Spinal cord (tissue), 10 donors: Measurements from ENCODE around the gene TNFRSF1B. TPM values are rescaled to one million over a fixed set of nuclear protein-coding genes. Genes with fewer than 3 reads are reported as not detected.

Experiments used
- DNase-seq, 6 donors: peaks; one replicate each; pipeline versions ENCODE4 v3.0.0 to v3.0.0-alpha.2; 2013 to 2015; ENCODE audit warnings: low spot score in 6 of 6, low read depth in 4 of 6
- H3K27ac ChIP-seq: one replicate; pipeline ENCODE4 v1.5.1; 2013; ENCODE audit warnings: low read depth, low read length, control low read depth
- H3K27me3 ChIP-seq: one replicate; pipeline ENCODE4 v1.6.1; 2013; ENCODE audit warnings: low read length; ENCODE audit not compliant: control insufficient read depth, insufficient read depth
- H3K36me3 ChIP-seq: one replicate; pipeline ENCODE4 v1.6.1; 2013; ENCODE audit warnings: low read length; ENCODE audit not compliant: control insufficient read depth, insufficient read depth
- H3K4me1 ChIP-seq: one replicate; pipeline ENCODE4 v1.6.1; 2013; ENCODE audit warnings: low read length; ENCODE audit not compliant: control insufficient read depth, insufficient read depth
- H3K4me3 ChIP-seq: one replicate; pipeline ENCODE4 v1.5.1; 2013; ENCODE audit warnings: low read depth, low read length, control low read depth
- H3K9me3 ChIP-seq: one replicate; pipeline ENCODE4 v1.6.1; 2013; ENCODE audit warnings: low read length; ENCODE audit not compliant: control insufficient read depth, insufficient read depth
- WGBS: methylation state at CpG from one replicate; pipeline ENCODE4 v1.1.5; 2013; ENCODE audit warnings: missing lambda C conversion rate; ENCODE audit not compliant: insufficient coverage; 5-methylcytosine and 5-hydroxymethylcytosine counted together
- polyA plus RNA-seq, 2 donors: library from polyadenylated mRNA; unstranded; fragments of 120-200 nt; gene quantifications; one replicate each; pipeline ENCODE4 v1.2.1, GENCODE V29; 2013; ENCODE audit not compliant: insufficient read length in 2 of 2
- total RNA-seq, 2 donors: library from RNA; depleted of rRNA in 1 of 2; stranded (reverse); fragments of 120-200 nt in 1 of 2; fragments of >200 nt in 1 of 2; gene quantifications; one replicate each; pipeline versions ENCODE4 v1.2.3 to v1.2.4, GENCODE V29; 2013 to 2014
- donor health status: healthy.

TNFRSF1B gene
- total and polyA plus RNA-seq, 4 donors: 9.6 to 14.1 (median 10.2) TPM

DNA sequence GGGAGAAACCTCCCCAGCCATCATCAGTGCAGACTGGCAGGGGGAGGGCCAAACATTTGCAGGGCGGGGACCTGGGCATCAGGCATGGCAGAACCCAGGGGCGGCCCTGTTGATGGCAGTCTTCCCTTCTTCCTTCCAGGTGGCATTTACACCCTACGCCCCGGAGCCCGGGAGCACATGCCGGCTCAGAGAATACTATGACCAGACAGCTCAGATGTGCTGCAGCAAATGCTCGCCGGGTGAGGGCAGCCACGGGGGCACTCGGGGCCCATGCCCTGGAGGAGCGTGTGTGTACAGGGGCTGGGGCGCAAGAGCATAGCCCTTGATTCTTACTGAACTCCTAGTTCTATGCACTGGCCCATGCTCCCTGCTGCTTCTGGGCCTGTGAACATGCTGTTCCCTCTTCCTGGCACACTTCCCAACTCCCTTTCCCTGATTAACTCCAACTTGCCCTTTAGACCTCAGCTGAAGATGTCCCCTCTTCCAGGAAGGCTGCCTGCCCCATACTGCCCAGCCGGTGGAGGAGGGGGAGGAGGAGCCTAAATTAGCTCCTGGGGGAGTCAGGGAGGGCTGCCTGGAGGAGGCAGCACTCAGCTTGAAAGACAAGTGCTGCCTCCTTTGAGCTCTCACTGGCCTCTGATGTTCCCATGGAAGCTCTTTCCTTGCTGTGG lies 22.0 kb downstream of the TNFRSF1B start:
- DNase-seq: no peak
- H3K9me3 ChIP-seq: no peaks in the 10 kb centered on the region
- no peak overlapping the region for H3K4me3 ChIP-seq
- H3K27ac ChIP-seq: no peak overlapping the region
- H3K36me3 ChIP-seq: peaks cover 8% of the 10 kb centered on the region
- peaks cover 31% of the 10 kb centered on the region for H3K4me1 ChIP-seq
- WGBS: 80% methylated on average over 13 of the region's 13 CpGs
- no peaks in the 10 kb centered on the region for H3K27me3 ChIP-seq

DNA sequence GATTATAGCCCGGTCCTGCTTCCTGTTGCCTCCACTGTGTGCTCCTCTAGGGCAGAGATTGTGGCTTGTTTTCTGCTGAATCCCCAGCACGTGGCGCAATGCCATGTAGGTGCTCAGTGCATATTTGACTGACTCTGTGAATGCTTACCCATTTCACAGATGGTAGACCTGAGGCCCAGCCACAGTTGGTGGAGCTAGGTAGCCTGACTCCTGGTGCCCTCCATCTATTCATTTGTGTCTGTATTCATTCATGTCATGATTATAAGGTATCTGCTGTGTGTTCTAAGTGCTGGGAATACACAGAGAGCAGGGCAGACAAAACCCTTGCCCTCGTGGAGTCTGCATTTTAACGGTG lies 22.5 kb downstream of the TNFRSF1B start:
- Histone ChIP-seq H3K27ac (no peak overlapping the region), H3K4me3 (no peak overlapping the region), H3K36me3 (peaks cover 8% of the 10 kb centered on the region), H3K9me3 (no peaks in the 10 kb centered on the region), H3K4me1 (peaks cover 26% of the 10 kb centered on the region), H3K27me3 (no peaks in the 10 kb centered on the region)
- no peak for DNase-seq
- 83% methylated on average over 5 of the region's 5 CpGs for WGBS

DNA sequence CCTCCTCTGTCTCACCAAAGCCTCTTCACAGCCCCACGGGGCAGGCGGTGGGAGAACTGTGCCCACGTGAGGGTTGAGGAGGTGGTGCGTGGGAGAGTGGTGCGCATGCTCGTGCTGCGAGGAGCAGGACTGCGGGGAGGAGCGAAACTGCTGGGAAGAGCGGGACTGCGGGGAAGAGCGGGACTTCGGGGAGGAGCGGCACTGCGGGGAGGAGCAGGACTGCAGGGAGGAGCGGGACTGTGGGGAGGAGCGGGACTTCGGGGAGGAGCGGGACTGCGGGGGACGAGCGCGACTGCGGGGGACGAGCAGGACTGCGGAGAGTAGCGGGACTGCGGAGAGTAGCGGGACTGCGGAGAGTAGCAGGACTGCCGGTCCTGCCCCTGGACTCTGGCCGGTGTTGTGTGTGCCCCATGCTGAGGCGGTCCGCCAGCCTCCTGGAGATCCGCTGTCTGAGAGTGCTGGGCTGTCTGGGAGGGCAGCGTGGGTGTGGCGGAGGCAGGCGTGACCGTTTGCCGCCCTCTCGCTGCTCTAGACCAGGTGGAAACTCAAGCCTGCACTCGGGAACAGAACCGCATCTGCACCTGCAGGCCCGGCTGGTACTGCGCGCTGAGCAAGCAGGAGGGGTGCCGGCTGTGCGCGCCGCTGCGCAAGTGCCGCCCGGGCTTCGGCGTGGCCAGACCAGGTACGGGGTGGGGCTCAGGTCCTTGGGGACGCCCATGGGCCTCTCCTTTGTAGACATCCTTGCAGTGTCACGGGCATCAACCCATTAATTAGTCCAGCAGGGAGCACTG lies 24.6 kb downstream of the TNFRSF1B start:
- DNase-seq: no peak
- WGBS: 84% methylated on average over 56 of the region's 58 CpGs
- peaks cover 5% of the 10 kb centered on the region for H3K4me1 ChIP-seq
- no peaks in the 10 kb centered on the region for H3K9me3 ChIP-seq
- H3K27ac ChIP-seq: no peak overlapping the region
- no peaks in the 10 kb centered on the region for H3K27me3 ChIP-seq
- H3K36me3 ChIP-seq: peaks cover 8% of the 10 kb centered on the region
- no peak overlapping the region for H3K4me3 ChIP-seq

DNA sequence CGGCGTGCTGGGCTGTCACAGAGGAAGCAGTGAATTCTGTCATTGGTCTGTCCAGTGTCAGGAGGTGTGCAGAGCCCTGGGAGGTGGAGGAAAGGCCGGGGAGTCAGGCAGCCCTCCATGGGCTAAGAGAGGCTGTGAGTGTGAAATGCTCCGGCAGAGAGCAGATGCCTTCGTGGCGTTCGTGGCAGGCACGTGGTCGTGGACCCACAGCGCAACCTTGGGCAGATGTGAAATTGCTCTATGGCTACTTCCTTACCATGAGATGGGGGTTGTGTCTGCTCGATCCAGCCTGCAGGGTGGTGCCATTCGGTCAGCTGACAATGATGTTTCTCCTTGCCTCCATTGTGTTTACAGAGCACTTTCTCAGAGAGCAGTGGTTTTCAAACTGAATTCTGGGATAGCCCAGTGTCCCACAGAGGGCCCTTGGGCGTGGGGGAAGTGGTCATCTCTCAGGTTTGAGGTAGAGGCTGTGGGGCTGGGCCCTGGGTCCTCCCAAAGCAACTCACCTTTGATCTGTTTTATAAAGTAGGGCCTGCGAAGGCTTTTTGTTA lies 27.9 kb downstream of the TNFRSF1B start:
- H3K27ac ChIP-seq: no peak overlapping the region
- H3K9me3 ChIP-seq: no peaks in the 10 kb centered on the region
- 94% methylated on average over 10 of the region's 14 CpGs for WGBS
- no peaks in the 10 kb centered on the region for H3K27me3 ChIP-seq
- no peaks in the 10 kb centered on the region for H3K4me1 ChIP-seq
- peaks cover 8% of the 10 kb centered on the region for H3K36me3 ChIP-seq
- H3K4me3 ChIP-seq: no peak overlapping the region
- DNase-seq: no peak

DNA sequence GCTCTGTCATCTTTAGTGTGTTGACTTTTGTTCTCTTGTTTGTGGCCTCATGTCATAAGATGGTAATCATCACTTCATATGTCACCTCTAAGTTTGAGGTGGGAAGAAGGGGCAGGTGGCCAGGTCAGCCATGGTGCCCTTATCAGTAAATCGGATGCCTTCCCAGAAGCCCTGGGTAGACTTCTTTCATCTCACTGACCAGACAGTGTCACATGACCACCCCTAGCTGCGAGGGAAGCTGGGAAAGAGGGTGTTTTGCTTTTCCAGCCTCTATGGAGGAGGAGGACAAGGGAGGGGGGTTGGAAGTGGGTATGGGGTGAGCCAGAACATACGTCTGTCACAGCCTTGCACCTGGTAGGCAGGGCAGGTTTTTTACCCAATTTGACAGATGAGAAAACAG lies 28.6 kb downstream of the TNFRSF1B start:
- no peak overlapping the region for H3K4me3 ChIP-seq
- 75% methylated on average over 3 of the region's 3 CpGs for WGBS
- H3K27ac ChIP-seq: no peak overlapping the region
- H3K9me3 ChIP-seq: no peaks in the 10 kb centered on the region
- H3K27me3 ChIP-seq: no peaks in the 10 kb centered on the region
- H3K36me3 ChIP-seq: peaks cover 8% of the 10 kb centered on the region
- no peaks in the 10 kb centered on the region for H3K4me1 ChIP-seq
- no peak for DNase-seq

DNA sequence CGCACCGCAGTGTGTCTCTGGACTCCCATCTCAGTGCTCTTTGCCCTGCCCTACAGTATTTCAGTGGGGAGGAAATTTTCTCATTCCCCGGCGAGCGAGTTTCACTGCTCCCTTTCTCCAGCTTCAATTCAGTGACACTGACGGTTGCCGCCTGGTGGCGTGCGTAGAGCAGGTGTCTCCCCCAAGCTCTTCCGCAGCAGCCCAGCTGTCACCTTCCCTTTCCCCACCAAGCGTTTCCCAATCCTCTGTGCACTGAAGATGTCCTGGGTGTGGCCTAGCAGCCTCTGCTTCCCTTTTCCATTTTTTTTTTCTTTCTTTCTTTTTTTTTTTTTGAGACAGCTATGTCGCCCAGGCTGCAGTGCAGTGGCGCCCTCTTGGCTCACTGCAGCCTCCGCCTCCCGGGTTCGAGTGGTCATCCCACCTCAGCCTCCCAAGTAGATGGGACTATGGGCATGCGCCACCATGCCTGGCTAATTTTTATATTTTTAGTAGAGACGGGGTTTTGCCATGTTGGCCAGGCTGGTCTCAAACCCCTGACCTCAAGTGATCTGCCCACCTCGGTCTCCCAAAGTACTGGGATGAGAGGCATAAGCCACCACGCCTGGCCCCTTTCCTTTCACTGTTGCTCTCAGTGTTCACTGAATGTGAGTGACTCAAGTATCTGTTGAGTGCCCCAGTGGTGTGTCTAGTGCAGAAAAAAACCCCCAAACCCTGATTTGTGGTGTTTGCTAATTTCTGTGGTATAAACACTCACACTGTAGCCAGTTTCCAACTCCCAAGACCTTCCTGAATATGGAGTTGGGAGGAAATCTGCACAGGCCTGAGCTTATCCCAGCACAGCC lies 30.1 kb downstream of the TNFRSF1B start:
- peak in 1 of 6 donors; percentile 68 for DNase-seq
- Histone ChIP-seq H3K36me3 (no peaks in the 10 kb centered on the region), H3K27me3 (no peaks in the 10 kb centered on the region), H3K27ac (no peak overlapping the region), H3K4me3 (no peak overlapping the region), H3K9me3 (no peaks in the 10 kb centered on the region), H3K4me1 (no peaks in the 10 kb centered on the region)
- 59% methylated on average over 17 of the region's 20 CpGs for WGBS

DNA sequence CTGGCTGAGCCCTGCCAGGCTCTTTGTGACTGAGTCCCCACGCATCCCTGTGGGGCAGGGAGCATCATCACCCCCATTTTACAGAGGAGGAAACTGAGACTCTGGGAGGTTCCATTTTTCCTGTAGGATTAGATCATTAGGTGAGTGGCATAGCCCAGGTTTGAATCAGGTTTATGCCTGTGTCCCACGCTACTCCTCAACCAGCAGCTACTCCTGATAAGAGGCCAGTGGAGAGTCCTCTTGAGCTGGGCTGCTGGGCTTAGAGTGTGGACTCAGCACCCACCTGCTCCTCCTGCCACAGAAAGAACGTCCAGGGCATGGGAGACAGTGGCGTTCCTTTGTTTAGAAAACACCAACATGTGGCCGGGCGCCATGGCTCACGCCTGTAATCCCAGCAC lies 30.7 kb downstream of the TNFRSF1B start:
- Histone ChIP-seq H3K27ac (no peak overlapping the region), H3K36me3 (no peaks in the 10 kb centered on the region), H3K4me3 (no peak overlapping the region), H3K9me3 (no peaks in the 10 kb centered on the region), H3K27me3 (no peaks in the 10 kb centered on the region), H3K4me1 (no peaks in the 10 kb centered on the region)
- no peak for DNase-seq
- 93% methylated on average over 3 of the region's 7 CpGs for WGBS

DNA sequence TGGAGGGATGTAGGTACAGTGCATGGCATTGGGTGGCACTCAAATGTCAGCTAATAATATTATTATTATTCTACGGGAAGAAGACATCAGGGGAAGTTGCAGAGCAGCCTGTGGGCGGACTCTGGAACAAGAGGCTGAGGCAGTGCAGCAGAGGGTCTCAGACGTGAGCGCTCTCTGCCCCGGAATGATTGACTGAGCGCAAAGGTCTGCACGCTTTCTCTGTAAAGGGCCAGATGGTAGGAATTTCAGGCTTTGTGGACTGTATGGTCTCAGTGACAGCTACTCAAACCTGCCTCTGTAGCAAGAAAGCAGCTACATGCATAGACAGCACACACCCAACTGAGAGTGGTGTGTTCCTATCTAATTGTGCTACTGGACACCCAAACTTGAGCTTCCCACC lies 33.4 kb downstream of the TNFRSF1B start:
- Histone ChIP-seq H3K27me3 (no peaks in the 10 kb centered on the region), H3K27ac (no peak overlapping the region), H3K4me1 (no peaks in the 10 kb centered on the region), H3K4me3 (no peak overlapping the region), H3K9me3 (no peaks in the 10 kb centered on the region), H3K36me3 (no peaks in the 10 kb centered on the region)
- 78% methylated on average over 6 of the region's 7 CpGs for WGBS
- no peak for DNase-seq

DNA sequence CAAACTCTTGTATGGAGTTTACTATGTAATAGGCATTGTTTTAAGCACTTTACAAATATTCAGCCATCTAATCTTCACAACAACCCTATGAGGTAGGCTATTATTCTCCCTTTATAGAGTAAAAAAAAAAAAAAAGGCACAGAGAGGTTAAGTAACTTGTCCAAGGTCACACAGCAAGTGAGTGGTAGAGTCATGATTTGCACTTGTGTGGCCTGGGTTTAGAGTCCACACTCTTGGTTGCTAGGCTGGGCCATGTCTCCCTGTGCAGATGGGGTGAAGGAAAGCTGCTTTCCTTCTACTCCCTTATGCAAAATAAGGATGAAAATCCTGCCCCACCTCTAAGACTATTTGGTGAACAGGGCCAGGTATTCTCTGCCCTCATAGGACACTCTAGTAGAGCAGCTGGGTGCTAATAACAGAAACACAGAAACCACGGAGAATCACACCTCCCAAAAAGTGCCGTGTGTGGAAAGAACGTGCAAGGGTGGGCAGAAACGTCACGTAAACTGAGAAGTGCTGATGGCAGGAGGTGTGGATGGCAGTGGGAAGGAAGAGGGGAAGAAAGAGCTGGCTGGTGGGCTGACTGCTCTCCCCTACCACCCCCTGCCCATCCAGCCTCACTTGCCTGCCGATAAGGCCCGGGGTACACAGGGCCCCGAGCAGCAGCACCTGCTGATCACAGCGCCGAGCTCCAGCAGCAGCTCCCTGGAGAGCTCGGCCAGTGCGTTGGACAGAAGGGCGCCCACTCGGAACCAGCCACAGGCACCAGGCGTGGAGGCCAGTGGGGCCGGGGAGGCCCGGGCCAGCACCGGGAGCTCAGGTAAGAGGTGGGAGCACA lies 34.8 kb downstream of the TNFRSF1B start:
- Histone ChIP-seq H3K27ac (no peak overlapping the region), H3K27me3 (no peaks in the 10 kb centered on the region), H3K9me3 (no peaks in the 10 kb centered on the region), H3K4me3 (no peak overlapping the region), H3K36me3 (no peaks in the 10 kb centered on the region), H3K4me1 (no peaks in the 10 kb centered on the region)
- no peak for DNase-seq
- WGBS: 89% methylated on average over 13 of the region's 18 CpGs
